A549 (cell line): Measurements from ENCODE around the gene CCDC85C. TPM values are rescaled to one million over a fixed set of nuclear protein-coding genes. Genes with fewer than 3 reads are reported as not detected.

ENCODE experiments used
- ATAC-seq, 2 experiments: fragments of 200-7000 bp in 1 of 2; fragments of >200 bp in 1 of 2; cut with Nextera tagmentation in 1 of 2; cut with Tn5 transposase in 1 of 2; 3 replicates each; pipeline versions ENCODE4 v1.8.0 to v1.9.1; 2018 to 2020; ENCODE audit warnings: mild to moderate bottlenecking in 1 of 2, moderate library complexity in 1 of 2
- CTCF ChIA-PET: fragments of 300-600 bp; sonication (Branson Sonifier 250); formaldehyde crosslinking; extraction: SDS; loops from one replicate; lab custom pipeline; 2021; ENCODE audit warnings: antibody characterized with exemption, inconsistent platforms; lab: Yijun Ruan, JAX
- POLR2A ChIA-PET: fragments of 350-600 bp; formaldehyde crosslinking; extraction: SDS; loops from one replicate; lab custom pipeline; 2021; ENCODE audit warnings: antibody characterized with exemption, inconsistent platforms; lab: Yijun Ruan, JAX
- DNase-seq, 2 experiments: peaks; one replicate each; pipeline versions ENCODE4 v3.0.0 to v3.0.0-alpha.2; 2011 to 2016; ENCODE audit warnings: low read depth in 1 of 2, low spot score in 1 of 2
- FAIRE-seq: peaks from 2 replicates; lab custom pipeline; 2011; peaks lifted over from hg19 to GRCh38; lab: Jason Lieb, UNC
- H3K27ac ChIP-seq, 2 experiments: fragments of >200 bp; sonication (Bioruptor Twin); formaldehyde crosslinking; 3 replicates each; pipeline ENCODE4 v1.5.1; 2016 to 2017
- H3K4me1 ChIP-seq: fragments of >200 bp; sonication (Bioruptor Twin); formaldehyde crosslinking; 3 replicates; pipeline ENCODE4 v1.6.1; 2016
- H3K4me2 ChIP-seq: fragments of >200 bp; sonication (Bioruptor Twin); formaldehyde crosslinking; 3 replicates; pipeline ENCODE4 v1.6.1; 2016
- H3K4me3 ChIP-seq: fragments of >200 bp; sonication (Bioruptor Twin); formaldehyde crosslinking; 3 replicates; pipeline ENCODE4 v1.5.1; 2016
- H3K9me3 ChIP-seq: fragments of >200 bp; sonication (Bioruptor Twin); formaldehyde crosslinking; 3 replicates; pipeline ENCODE4 v1.6.1; 2016
- EHMT2 ChIP-seq: fragments of 200-600 bp; sonication (generic); IDR thresholded peaks from 2 replicates; pipeline ENCODE4 v1.6.1; 2016; ENCODE audit warnings: antibody characterized with exemption, low read depth, mild to moderate bottlenecking, moderate library complexity
- EP300 ChIP-seq, 2 experiments: fragments of >200 bp; sonication (Bioruptor Twin); formaldehyde crosslinking; IDR thresholded peaks; 2 replicates in 1 of 2; 3 replicates in 1 of 2; pipeline ENCODE4 v1.6.1; 2016 to 2017
- FOSB ChIP-seq: fragments of 250-450 bp; sonication (Bioruptor Pico); IDR thresholded peaks from 2 replicates; pipeline ENCODE4 v1.5.0; 2020; ENCODE audit warnings: mild to moderate bottlenecking, moderate library complexity
- FOSL2 ChIP-seq, 2 experiments: fragments of 450-650 bp in 1 of 2; fragments of >200 bp in 1 of 2; sonication (Bioruptor Twin) in 1 of 2; formaldehyde crosslinking; IDR thresholded peaks; 2 replicates each; pipeline versions ENCODE4 v1.5.0 to v1.6.1; 2016 to 2020; ENCODE audit warnings: mild to moderate bottlenecking in 1 of 2, moderate library complexity in 1 of 2
- HOXA7 ChIP-seq: fragments of 250-450 bp; sonication (Bioruptor Pico); IDR thresholded peaks from 2 replicates; pipeline ENCODE4 v1.5.0; 2020; ENCODE audit warnings: mild to moderate bottlenecking, moderate library complexity
- HOXB13 ChIP-seq: fragments of 250-450 bp; sonication (Bioruptor Pico); IDR thresholded peaks from 2 replicates; pipeline ENCODE4 v1.5.0; 2020; ENCODE audit warnings: low read depth, mild to moderate bottlenecking, moderate library complexity
- HOXB5 ChIP-seq: fragments of 250-450 bp; sonication (Bioruptor Pico); IDR thresholded peaks from 2 replicates; pipeline ENCODE4 v1.5.0; 2020; ENCODE audit warnings: mild to moderate bottlenecking, moderate library complexity
- JUN ChIP-seq, 2 experiments: fragments of >200 bp; sonication (Bioruptor Twin); formaldehyde crosslinking; IDR thresholded peaks; 2 replicates in 1 of 2; 3 replicates in 1 of 2; pipeline ENCODE4 v1.6.1; 2016 to 2017
- KDM1A ChIP-seq: fragments of 200-600 bp; sonication (generic); IDR thresholded peaks from 2 replicates; pipeline ENCODE4 v1.6.1; 2016; ENCODE audit warnings: low read depth, mild to moderate bottlenecking
- NFE2L2 ChIP-seq: fragments of 150-350 bp; conservative IDR thresholded peaks from 2 replicates; pipeline ENCODE4 v1.6.1; 2014; ENCODE audit warnings: low read length
- POLR2A ChIP-seq: IDR thresholded peaks from 2 replicates; pipeline ENCODE4 v1.6.1; 2012; ENCODE audit warnings: mild to moderate bottlenecking, low read length
- RAD21 ChIP-seq, 2 experiments: fragments of >200 bp in 1 of 2; sonication (Bioruptor Twin) in 1 of 2; formaldehyde crosslinking in 1 of 2; IDR thresholded peaks in 1 of 2; conservative IDR thresholded peaks in 1 of 2; 2 replicates in 1 of 2; 3 replicates in 1 of 2; pipeline ENCODE4 v1.6.1; 2012 to 2018; ENCODE audit warnings: inconsistent platforms in 1 of 2
- SMC3 ChIP-seq: fragments of >200 bp; sonication (Bioruptor Twin); formaldehyde crosslinking; IDR thresholded peaks from 3 replicates; pipeline ENCODE4 v1.6.1; 2018; ENCODE audit warnings: inconsistent platforms
- TFCP2L1 ChIP-seq: fragments of 250-450 bp; sonication (Bioruptor Pico); IDR thresholded peaks from 2 replicates; pipeline ENCODE4 v1.5.0; 2021; ENCODE audit warnings: mild to moderate bottlenecking
- ZFP36 ChIP-seq: fragments of 450-650 bp; IDR thresholded peaks from 2 replicates; pipeline ENCODE4 v1.6.1; 2014; ENCODE audit warnings: borderline replicate concordance; ENCODE audit not compliant: partially characterized antibody
- WGBS: methylation state at CpG from one replicate; pipeline ENCODE4 v1.1.6; 2017; ENCODE audit errors: missing lambda C conversion rate; 5-methylcytosine and 5-hydroxymethylcytosine counted together
- polyA plus RNA-seq, 4 experiments: library from polyadenylated mRNA; depleted of rRNA in 3 of 4; stranded (reverse); fragments of >200 nt; fragmentation: RNase III in 1 of 4; extraction: RNeasy Plus Mini Kit Qiagen cat#74134 plus additional on column Dnase treatment in 1 of 4; gene quantifications; 2 replicates in 3 of 4; 3 replicates in 1 of 4; pipeline ENCODE4 v1.2.3, GENCODE V29; 2011 to 2017
- TF ChIP-seq, protein P1 (sequence below): IDR thresholded peaks from 2 replicates; pipeline ENCODE4 v1.6.1; 2012; ENCODE audit warnings: low read depth, borderline replicate concordance
- TF ChIP-seq, protein P2 (sequence below): fragments of >200 bp; sonication (Bioruptor Twin); formaldehyde crosslinking; IDR thresholded peaks from 3 replicates; pipeline ENCODE4 v1.5.1; 2016
- TF ChIP-seq, protein P3 (sequence below): fragments of 450-650 bp; IDR thresholded peaks from 2 replicates; pipeline ENCODE4 v1.6.1; 2014; ENCODE audit warnings: antibody characterized with exemption

The CCDC85C gene
- polyA plus RNA-seq, 2 of the 4 experiments (the other 2 are of a cell fraction) = 11.4 to 31.4 TPM

DNA sequence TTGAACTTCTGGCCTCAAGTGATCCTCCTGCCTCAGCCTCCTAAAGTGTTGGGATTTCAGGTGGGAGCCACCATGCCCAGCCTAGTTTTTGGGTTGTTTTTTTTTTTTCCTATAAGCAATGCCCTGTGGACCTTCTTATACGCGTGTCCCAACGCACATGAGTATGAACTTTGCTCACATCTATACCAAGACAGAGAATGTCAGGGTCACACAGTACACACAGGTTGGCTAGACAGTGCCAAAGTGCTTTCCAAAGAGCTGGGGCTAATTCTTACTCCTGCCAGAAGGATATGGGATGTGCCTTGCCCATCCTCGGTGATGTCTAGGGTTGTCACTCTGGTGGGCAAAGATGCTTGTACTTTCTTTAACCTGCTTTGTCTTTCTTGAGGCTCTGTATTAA, 7.6 kb upstream of the CCDC85C start:
- ChIA-PET CTCF (interaction anchor here (7.4 to 11.6 kb wide), 2 partner anchors 17 to 87 kb away, joined by 71 to 75 read pairs; no protein-coding TSS in a partner anchor), POLR2A (no interaction called here)
- 87% methylated on average over 4 of the region's 4 CpGs for WGBS
- TF ChIP-seq NFE2L2 = no peak
- TF ChIP-seq, protein P1, sequence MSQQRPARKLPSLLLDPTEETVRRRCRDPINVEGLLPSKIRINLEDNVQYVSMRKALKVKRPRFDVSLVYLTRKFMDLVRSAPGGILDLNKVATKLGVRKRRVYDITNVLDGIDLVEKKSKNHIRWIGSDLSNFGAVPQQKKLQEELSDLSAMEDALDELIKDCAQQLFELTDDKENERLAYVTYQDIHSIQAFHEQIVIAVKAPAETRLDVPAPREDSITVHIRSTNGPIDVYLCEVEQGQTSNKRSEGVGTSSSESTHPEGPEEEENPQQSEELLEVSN = no peak
- no peak for TF ChIP-seq TFCP2L1 (CRISPR knock-in tag)
- no peak for TF ChIP-seq EP300 (IDR thresholded peaks at IDR 0.05)
- no peak for TF ChIP-seq HOXB13 (CRISPR knock-in tag)
- TF ChIP-seq POLR2A = no peak
- no peak for TF ChIP-seq FOSL2 (IDR thresholded peaks at IDR 0.05)
- TF ChIP-seq FOSL2 (CRISPR knock-in tag; IDR thresholded peaks at IDR 0.05) = no peak
- TF ChIP-seq HOXA7 (CRISPR knock-in tag) = no peak
- no peak for TF ChIP-seq EHMT2
- TF ChIP-seq ZFP36 = no peak
- TF ChIP-seq SMC3 = no peak
- TF ChIP-seq JUN (IDR thresholded peaks at IDR 0.05) = no peak
- TF ChIP-seq, protein P2, sequence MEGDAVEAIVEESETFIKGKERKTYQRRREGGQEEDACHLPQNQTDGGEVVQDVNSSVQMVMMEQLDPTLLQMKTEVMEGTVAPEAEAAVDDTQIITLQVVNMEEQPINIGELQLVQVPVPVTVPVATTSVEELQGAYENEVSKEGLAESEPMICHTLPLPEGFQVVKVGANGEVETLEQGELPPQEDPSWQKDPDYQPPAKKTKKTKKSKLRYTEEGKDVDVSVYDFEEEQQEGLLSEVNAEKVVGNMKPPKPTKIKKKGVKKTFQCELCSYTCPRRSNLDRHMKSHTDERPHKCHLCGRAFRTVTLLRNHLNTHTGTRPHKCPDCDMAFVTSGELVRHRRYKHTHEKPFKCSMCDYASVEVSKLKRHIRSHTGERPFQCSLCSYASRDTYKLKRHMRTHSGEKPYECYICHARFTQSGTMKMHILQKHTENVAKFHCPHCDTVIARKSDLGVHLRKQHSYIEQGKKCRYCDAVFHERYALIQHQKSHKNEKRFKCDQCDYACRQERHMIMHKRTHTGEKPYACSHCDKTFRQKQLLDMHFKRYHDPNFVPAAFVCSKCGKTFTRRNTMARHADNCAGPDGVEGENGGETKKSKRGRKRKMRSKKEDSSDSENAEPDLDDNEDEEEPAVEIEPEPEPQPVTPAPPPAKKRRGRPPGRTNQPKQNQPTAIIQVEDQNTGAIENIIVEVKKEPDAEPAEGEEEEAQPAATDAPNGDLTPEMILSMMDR = no peak
- TF ChIP-seq, protein P3, sequence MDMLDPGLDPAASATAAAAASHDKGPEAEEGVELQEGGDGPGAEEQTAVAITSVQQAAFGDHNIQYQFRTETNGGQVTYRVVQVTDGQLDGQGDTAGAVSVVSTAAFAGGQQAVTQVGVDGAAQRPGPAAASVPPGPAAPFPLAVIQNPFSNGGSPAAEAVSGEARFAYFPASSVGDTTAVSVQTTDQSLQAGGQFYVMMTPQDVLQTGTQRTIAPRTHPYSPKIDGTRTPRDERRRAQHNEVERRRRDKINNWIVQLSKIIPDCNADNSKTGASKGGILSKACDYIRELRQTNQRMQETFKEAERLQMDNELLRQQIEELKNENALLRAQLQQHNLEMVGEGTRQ = no peak
- no peak for TF ChIP-seq HOXB5 (CRISPR knock-in tag)
- Histone ChIP-seq H3K4me3 (no peak overlapping the region), H3K4me1 (peaks cover 5% of the 10 kb centered on the region; the same call in 1 of the 3 replicates), H3K9me3 (no peaks in the 10 kb centered on the region), H3K4me2 (no peak overlapping the region), H3K27ac (no peak overlapping the region)
- no peak for DNase-seq
- ATAC-seq = no peak
- no peak for FAIRE-seq

DNA sequence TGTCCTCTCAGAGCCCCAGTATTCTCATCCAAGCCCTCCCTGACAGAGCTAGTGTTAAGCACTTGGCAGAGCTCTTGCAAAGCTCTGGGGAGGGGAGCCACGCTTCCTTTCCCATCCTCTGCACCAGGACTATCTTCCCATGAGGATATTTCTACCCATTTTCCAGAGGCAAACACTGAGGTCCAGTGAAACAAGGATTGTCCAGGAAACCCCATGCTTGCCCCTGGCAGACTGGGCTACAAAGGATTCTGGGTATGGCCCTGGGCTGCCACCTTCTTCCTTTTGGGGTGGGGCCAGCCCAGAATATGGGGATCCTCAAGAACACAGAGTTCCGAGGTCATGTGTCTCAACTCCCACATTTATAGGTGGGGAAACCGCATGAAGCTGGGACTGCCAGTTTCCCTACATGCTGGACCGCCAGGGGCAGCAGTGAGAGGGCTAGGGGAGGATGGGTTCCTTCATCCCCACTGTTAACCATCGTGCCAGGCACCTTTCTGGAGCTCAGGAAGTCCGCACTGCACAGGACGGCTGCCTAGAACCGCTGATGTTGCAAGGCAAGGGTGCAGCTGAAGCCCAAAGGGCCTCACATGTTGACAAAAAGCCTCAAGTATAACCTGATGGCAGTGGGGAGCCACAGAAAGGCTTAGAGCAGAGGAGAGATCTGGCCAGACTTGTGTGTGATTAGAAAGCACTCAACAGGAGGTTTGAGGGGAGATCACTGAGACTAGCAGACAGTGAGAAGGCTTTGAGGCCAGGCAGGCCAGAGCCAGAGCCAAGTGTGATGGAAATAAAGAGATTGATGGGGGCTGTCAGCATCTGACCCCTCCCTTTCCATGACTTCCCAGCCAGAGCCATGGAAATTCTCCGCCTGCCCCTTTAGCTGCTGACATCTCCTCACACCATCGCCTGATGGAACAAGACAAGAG, 5.5 kb upstream of the CCDC85C start:
- FAIRE-seq (no peak), ATAC-seq (peak; percentile 50 to 64; a peak in 5 of 6 replicates), DNase-seq (peak; percentile 62 to 68)
- Histone ChIP-seq H3K4me2 (peak overlapping the region; percentile 44; the same call in 2 of the 3 replicates), H3K27ac (peak overlapping the region in 1 of 2 experiments; percentile 64; a peak in 4 of 6 replicates), H3K4me3 (no peak overlapping the region), H3K9me3 (no peaks in the 10 kb centered on the region), H3K4me1 (peaks cover 11% of the 10 kb centered on the region; the same call in 2 of the 3 replicates)
- CTCF ChIA-PET = interaction anchor here (0.7 to 11.6 kb wide), 30 partner anchors 8 to 499 kb away, joined by 3 to 96 read pairs (median 4); no protein-coding TSS in a partner anchor
- POLR2A ChIA-PET = interaction anchor here (0.7 to 1.0 kb wide), 2 partner anchors 30 to 74 kb away, joined by 3 read pairs; partner anchors contain the start of gene CYP46A1
- 31% methylated on average over 8 of the region's 10 CpGs for WGBS
- TF ChIP-seq, protein P2 = peak; percentile 53
- no peak for TF ChIP-seq SMC3
- TF ChIP-seq RAD21 (conservative IDR thresholded peaks at IDR 0.05 in 1 of 2, IDR thresholded peaks at IDR 0.05 in 1 of 2) = peak in 1 of 2 experiments; percentile 44; a peak in 2 of 5 replicates
- TF ChIP-seq KDM1A = peak; percentile 83; the same call in 1 of the 2 replicates
- no peak for TF ChIP-seq FOSB
